Breast epithelium (tissue), 4 donors: ENCODE data around the gene RNF11. TPM values are rescaled to one million over a fixed set of nuclear protein-coding genes. Genes with fewer than 3 reads are reported as not detected.
"Not testable (repeated sequence)": the region's sequence is repeated elsewhere in the genome, so short reads cannot be mapped to it uniquely, and the experiment has no call there.

Source experiments
- DNase-seq, 2 donors: peaks; one replicate each; pipeline ENCODE4 v3.0.0-alpha.2; 2019; ENCODE audit warnings: low spot score in 2 of 2
- H3K27ac ChIP-seq, 2 donors: fragments of 200-600 bp; sonication (generic) in 1 of 2; one replicate each; pipeline ENCODE4 v1.5.1; 2016 to 2019; ENCODE audit warnings: mild to moderate bottlenecking in 1 of 2
- H3K27me3 ChIP-seq, 2 donors: fragments of 200-600 bp; sonication (generic) in 1 of 2; one replicate each; pipeline versions ENCODE4 v1.5.1 to v1.6.0; 2017 to 2019; ENCODE audit warnings: control low read depth in 1 of 2, mild to moderate bottlenecking in 1 of 2
- H3K36me3 ChIP-seq: fragments of 200-600 bp; one replicate; pipeline ENCODE4 v1.5.1; 2019
- H3K4me1 ChIP-seq, 2 donors: fragments of 200-600 bp; sonication (generic); one replicate each; pipeline ENCODE4 v1.5.1; 2016 to 2019; ENCODE audit warnings: control low read depth in 1 of 2
- H3K4me3 ChIP-seq, 3 donors: fragments of 200-600 bp; sonication (generic); 1 replicate in 2 of 3; 2 replicates in 1 of 3; pipeline ENCODE4 v1.5.1; 2016 to 2019; ENCODE audit warnings: mild to moderate bottlenecking in 3 of 3, moderate library complexity in 2 of 3
- H3K9me3 ChIP-seq, 2 donors: fragments of 200-600 bp; sonication (generic) in 1 of 2; one replicate each; pipeline ENCODE4 v1.5.1; 2016 to 2019; ENCODE audit warnings: control low read depth in 1 of 2
- CTCF ChIP-seq, 3 donors: fragments of 450-650 bp; IDR thresholded peaks; one replicate each; pipeline ENCODE4 v1.5.1; 2016 to 2017; ENCODE audit warnings: antibody characterized with exemption in 3 of 3, mild to moderate bottlenecking in 3 of 3, moderate library complexity in 3 of 3
- POLR2A ChIP-seq: fragments of 450-650 bp; IDR thresholded peaks from one replicate; pipeline ENCODE4 v1.6.1; 2016; ENCODE audit warnings: antibody characterized with exemption, mild to moderate bottlenecking, moderate library complexity
- POLR2AphosphoS5 ChIP-seq, 3 donors: sonication (generic); formaldehyde crosslinking; IDR thresholded peaks; one replicate each; pipeline ENCODE4 v1.6.1; 2017; ENCODE audit warnings: antibody characterized with exemption in 3 of 3
- intact Hi-C: fragments of 100-400 bp; cut with DNase I; formaldehyde crosslinking; loops from one replicate; pipeline ENCODE4 v1.15.1; 2023; ENCODE audit warnings: low total_unique reads
- total RNA-seq, 3 donors: library from RNA; depleted of rRNA; stranded (reverse); fragments of >200 nt; gene quantifications; one replicate each; pipeline ENCODE4 v1.1.0, GENCODE V29; 2016

RNF11 gene
- total RNA-seq, 3 donors from 2014 or later = 96.0 to 100 (median 96.9) TPM

- Histone ChIP-seq H3K9me3 (no peaks in the 10 kb centered on the region), H3K4me3 (no peak overlapping the region), H3K36me3 (no peaks in the 10 kb centered on the region), H3K27ac (no peak overlapping the region), H3K4me1 (no peaks in the 10 kb centered on the region), H3K27me3 (no peaks in the 10 kb centered on the region)
- no peak for TF ChIP-seq CTCF (IDR thresholded peaks at IDR 0.05)
- TF ChIP-seq POLR2A = no peak
- no peak for TF ChIP-seq POLR2AphosphoS5 (IDR thresholded peaks at IDR 0.05)
- no peak for DNase-seq
- intact Hi-C loops = no loop called here
These were observed 17.5 kb upstream of the RNF11 start for GRCh38 chr1:51218570-51218969.

GRCh38 chr1:51219022-51219421 lies 17.1 kb upstream of the RNF11 start:
- no peak for DNase-seq
- Histone ChIP-seq H3K4me1 (no peaks in the 10 kb centered on the region), H3K4me3 (no peak overlapping the region), H3K27me3 (no peaks in the 10 kb centered on the region), H3K9me3 (no peaks in the 10 kb centered on the region), H3K27ac (no peak overlapping the region), H3K36me3 (no peaks in the 10 kb centered on the region)
- intact Hi-C loops = no loop called here
- no peak for TF ChIP-seq POLR2A
- no peak for TF ChIP-seq CTCF (IDR thresholded peaks at IDR 0.05)
- no peak for TF ChIP-seq POLR2AphosphoS5 (IDR thresholded peaks at IDR 0.05)

- intact Hi-C loops, H3K27me3 ChIP-seq, DNase-seq, H3K4me1 ChIP-seq, H3K27ac ChIP-seq, H3K9me3 ChIP-seq, H3K4me3 ChIP-seq, H3K36me3 ChIP-seq: not testable (repeated sequence)
These were observed 14.5 kb upstream of the RNF11 start for GRCh38 chr1:51221529-51221928.

GRCh38 chr1:51222136-51222787 lies 13.8 kb upstream of the RNF11 start:
- Histone ChIP-seq H3K27ac (no peak overlapping the region), H3K4me3 (no peak overlapping the region), H3K9me3 (no peaks in the 10 kb centered on the region), H3K27me3 (no peaks in the 10 kb centered on the region), H3K4me1 (no peaks in the 10 kb centered on the region), H3K36me3 (no peaks in the 10 kb centered on the region)
- DNase-seq = no peak
- no peak for TF ChIP-seq POLR2A
- no peak for TF ChIP-seq POLR2AphosphoS5 (IDR thresholded peaks at IDR 0.05)
- TF ChIP-seq CTCF (IDR thresholded peaks at IDR 0.05) = no peak
- intact Hi-C loops = no loop called here

GRCh38 chr1:51222809-51223208 lies 13.3 kb upstream of the RNF11 start:
- H3K4me3 ChIP-seq = no peak overlapping the region
- no peak for TF ChIP-seq CTCF (IDR thresholded peaks at IDR 0.05)
- TF ChIP-seq POLR2AphosphoS5 (IDR thresholded peaks at IDR 0.05) = no peak
- TF ChIP-seq POLR2A = no peak
- no peak for DNase-seq
- H3K27ac ChIP-seq = no peak overlapping the region
- H3K4me1 ChIP-seq = no peaks in the 10 kb centered on the region
- H3K27me3 ChIP-seq = no peaks in the 10 kb centered on the region
- H3K9me3 ChIP-seq = no peaks in the 10 kb centered on the region
- intact Hi-C loops = no loop called here
- H3K36me3 ChIP-seq = no peaks in the 10 kb centered on the region

GRCh38 chr1:51224255-51224654 lies 11.8 kb upstream of the RNF11 start:
- H3K27ac ChIP-seq = no peak overlapping the region
- H3K36me3 ChIP-seq = no peaks in the 10 kb centered on the region
- DNase-seq = no peak
- intact Hi-C loops = no loop called here
- no peaks in the 10 kb centered on the region for H3K27me3 ChIP-seq
- H3K4me3 ChIP-seq = no peak overlapping the region
- no peaks in the 10 kb centered on the region for H3K9me3 ChIP-seq
- H3K4me1 ChIP-seq = no peaks in the 10 kb centered on the region
- no peak for TF ChIP-seq POLR2A
- TF ChIP-seq POLR2AphosphoS5 (IDR thresholded peaks at IDR 0.05) = no peak
- no peak for TF ChIP-seq CTCF (IDR thresholded peaks at IDR 0.05)

- H3K4me3 ChIP-seq, H3K9me3 ChIP-seq, H3K4me1 ChIP-seq, DNase-seq, H3K27ac ChIP-seq, intact Hi-C loops, H3K27me3 ChIP-seq, H3K36me3 ChIP-seq: not testable (repeated sequence)
These were observed 8.7 kb upstream of the RNF11 start for GRCh38 chr1:51227231-51227960.
